K562 (cell line): ENCODE results near the gene PCBP3. TPM values are rescaled to one million over a fixed set of nuclear protein-coding genes. Genes with fewer than 3 reads are reported as not detected.

Experiments
- ATAC-seq: fragments of 200-7000 bp; cut with Tn5 transposase; 3 replicates; pipeline ENCODE4 v1.9.1; 2020; ENCODE audit warnings: moderate library complexity
- BruUV-seq: library from RNA; stranded (reverse); fragments of 400-500 nt; replicated peaks from 2 replicates; lab custom pipeline; 2021; lab: Mats Ljungman, UMichigan
- CTCF ChIA-PET: fragments of 300-600 bp; formaldehyde crosslinking; extraction: SDS; loops from one replicate; lab custom pipeline; 2021; ENCODE audit warnings: low intra/inter-chr PET ratio; lab: Yijun Ruan, JAX
- POLR2A ChIA-PET: fragments of 300-600, 350-650 bp; sonication (Branson Sonifier 250); formaldehyde crosslinking; extraction: SDS; loops from one replicate; lab custom pipeline; 2021; ENCODE audit warnings: antibody characterized with exemption, inconsistent platforms; lab: Yijun Ruan, JAX
- DNase-seq, 4 experiments: peaks; one replicate each; pipeline versions ENCODE4 v3.0.0 to v3.0.0-alpha.2; 2011 to 2018; ENCODE audit warnings: low spot score in 3 of 4, mixed read lengths in 3 of 4; ENCODE audit errors: extremely low read depth in 1 of 4
- FAIRE-seq: peaks from 2 replicates; lab custom pipeline; 2011; peaks lifted over from hg19 to GRCh38; lab: Jason Lieb, UNC
- H2AFZ ChIP-seq: 2 replicates; pipeline ENCODE4 v1.6.0; 2011; ENCODE audit warnings: low read depth, low read length, control low read depth, inconsistent platforms
- H3K27ac ChIP-seq: fragments of 200-600 bp; 3 replicates; pipeline ENCODE4 v1.8.0; 2011; ENCODE audit warnings: low read depth, mild to moderate bottlenecking, control low read depth, inconsistent platforms, low read length, moderate library complexity, mixed read lengths; ENCODE audit errors: extremely low read depth
- H3K27me3 ChIP-seq, 2 experiments: fragments of 300-600 bp in 1 of 2; 2 replicates in 1 of 2; 3 replicates in 1 of 2; pipeline versions ENCODE4 v1.6.0 to v1.8.0; 2011; ENCODE audit warnings: inconsistent platforms in 2 of 2, low read length in 2 of 2, mild to moderate bottlenecking in 1 of 2, mixed read lengths in 1 of 2, moderate library complexity in 1 of 2; ENCODE audit not compliant: control insufficient read depth in 2 of 2, insufficient read depth in 2 of 2
- H3K36me3 ChIP-seq: fragments of 300-600 bp; 3 replicates; pipeline ENCODE4 v1.8.0; 2011; ENCODE audit warnings: mild to moderate bottlenecking, low read length, inconsistent platforms; ENCODE audit not compliant: control insufficient read depth, insufficient read depth
- H3K4me1 ChIP-seq, 2 experiments: fragments of 200-600 bp in 1 of 2; replicated peaks in 1 of 2; 2 replicates in 1 of 2; 3 replicates in 1 of 2; pipeline versions ENCODE4 v1.5.1 to v1.8.0; 2011; ENCODE audit warnings: inconsistent platforms in 2 of 2, low read length in 2 of 2, mild to moderate bottlenecking in 1 of 2, mixed read lengths in 1 of 2, moderate library complexity in 1 of 2; ENCODE audit not compliant: control insufficient read depth in 2 of 2, insufficient read depth in 2 of 2
- H3K4me2 ChIP-seq: 2 replicates; pipeline ENCODE4 v1.6.1; 2011; ENCODE audit warnings: low read length, control low read depth, inconsistent platforms, mixed read lengths; ENCODE audit not compliant: insufficient read depth
- H3K4me3 ChIP-seq: fragments of 200-600 bp; sonication (generic), shearing (Covaris generic); 2 replicates; pipeline ENCODE4 v1.5.1; 2016; ENCODE audit warnings: control low read depth, inconsistent platforms
- H3K79me2 ChIP-seq: fragments of 200-600 bp; 3 replicates; pipeline ENCODE4 v1.8.0; 2011; ENCODE audit warnings: low read length, inconsistent platforms; ENCODE audit not compliant: control insufficient read depth, insufficient read depth
- H3K9ac ChIP-seq, 2 experiments: 2 replicates each; pipeline versions ENCODE4 v1.6.0 to v1.6.1; 2011; ENCODE audit warnings: low read depth in 2 of 2, low read length in 2 of 2, control low read depth in 1 of 2, inconsistent platforms in 1 of 2, mild to moderate bottlenecking in 1 of 2, mixed read lengths in 1 of 2; ENCODE audit not compliant: insufficient read depth in 1 of 2
- H3K9me1 ChIP-seq: one replicate; pipeline ENCODE4 v1.6.0; 2011; ENCODE audit warnings: inconsistent platforms, mild to moderate bottlenecking, low read length, moderate library complexity; ENCODE audit not compliant: control insufficient read depth, insufficient read depth
- H3K9me3 ChIP-seq: replicated peaks from 2 replicates; pipeline ENCODE4 v1.5.1; 2011; ENCODE audit warnings: low read depth, low read length, inconsistent platforms; ENCODE audit not compliant: control insufficient read depth, insufficient read depth
- H4K20me1 ChIP-seq: replicated peaks from 2 replicates; pipeline ENCODE4 v1.6.1; 2011; ENCODE audit warnings: low read length, inconsistent platforms, mixed read lengths; ENCODE audit not compliant: control insufficient read depth, insufficient read depth
- ATF7 ChIP-seq: fragments of 450-650 bp; IDR thresholded peaks from 2 replicates; pipeline ENCODE4 v1.7.1; 2014; ENCODE audit warnings: mild to moderate bottlenecking, moderate library complexity
- C11orf30 ChIP-seq: fragments of 450-650 bp; IDR thresholded peaks from 2 replicates; pipeline ENCODE4 v1.6.1; 2016; ENCODE audit warnings: low read depth, mild to moderate bottlenecking
- EGR1 ChIP-seq: fragments of 450-650 bp; conservative IDR thresholded peaks from 2 replicates; pipeline ENCODE4 v1.6.1; 2017; ENCODE audit warnings: mild to moderate bottlenecking
- IRF1 ChIP-seq: sonication (generic); formaldehyde crosslinking; IDR thresholded peaks from 2 replicates; pipeline ENCODE4 v1.8.0; 2022; ENCODE audit warnings: missing genetic modification reagents, mild to moderate bottlenecking, borderline replicate concordance
- KDM5B ChIP-seq: fragments of 200-600 bp; sonication (generic); IDR thresholded peaks from 2 replicates; pipeline ENCODE4 v1.6.1; 2012; ENCODE audit warnings: low read depth, mild to moderate bottlenecking, moderate library complexity, low read length, control low read depth, inconsistent platforms; ENCODE audit not compliant: insufficient replicate concordance
- NELFE ChIP-seq: IDR thresholded peaks from 2 replicates; pipeline ENCODE4 v1.6.1; 2011; ENCODE audit warnings: mild to moderate bottlenecking; ENCODE audit not compliant: insufficient read depth, insufficient read length
- RCOR1 ChIP-seq, 2 experiments: IDR thresholded peaks; 2 replicates each; pipeline ENCODE4 v1.6.1; 2012; ENCODE audit warnings: low read depth in 2 of 2, low read length in 2 of 2, borderline replicate concordance in 1 of 2, improper control_type of control experiment in 1 of 2
- RHOXF2B ChIP-seq: fragments of 250-450 bp; sonication (Bioruptor Pico); conservative IDR thresholded peaks from 2 replicates; pipeline ENCODE4 v1.5.1; 2021
- SETDB1 ChIP-seq: IDR thresholded peaks from one replicate; pipeline ENCODE4 v1.6.1; 2012; ENCODE audit warnings: low read length, control low read depth, inconsistent platforms
- SIN3B ChIP-seq: fragments of 450-650 bp; IDR thresholded peaks from 2 replicates; pipeline ENCODE4 v1.6.1; 2017; ENCODE audit warnings: low read depth, mild to moderate bottlenecking, moderate library complexity
- ZNF41 ChIP-seq: fragments of 250-450 bp; sonication (Bioruptor Pico); conservative IDR thresholded peaks from 2 replicates; pipeline ENCODE4 v1.4.0; 2020; ENCODE audit warnings: mild to moderate bottlenecking
- WGBS: fragments of 100-300 bp; shearing (Covaris generic); methylation state at CpG from one replicate; pipeline ENCODE4 v1.1.6; 2016; ENCODE audit warnings: low coverage, mixed read lengths; ENCODE audit not compliant: insufficient coverage; ENCODE audit errors: missing lambda C conversion rate; 5-methylcytosine and 5-hydroxymethylcytosine counted together
- in situ Hi-C: fragments of 300-500 bp; cut with MboI; formaldehyde crosslinking; loops from 4 replicates; pipeline ENCODE4 v1.15.0; 2018; ENCODE audit warnings: inconsistent platforms, mixed read lengths
- intact Hi-C: fragments of 100-400 bp; cut with micrococcal nuclease; formaldehyde crosslinking; loops from 2 replicates; pipeline ENCODE4 v1.14.2; 2022
- polyA plus RNA-seq, 8 experiments: library from polyadenylated mRNA; depleted of rRNA in 4 of 8; stranded (reverse) in 5 of 8; unstranded in 3 of 8; fragments of >200 nt; fragmentation: Nextera tagmentation in 2 of 8; fragmentation: Illumina TruSeq in 1 of 8; extraction: Ambion mirVana in 2 of 8; extraction: Trizol in 1 of 8; gene quantifications; 2 replicates each; pipeline versions ENCODE4 v1.2.1 to v1.2.3, GENCODE V29; 2011 to 2014; ENCODE audit warnings: inconsistent platforms in 1 of 8, missing spikeins in 1 of 8
- total RNA-seq, 7 experiments: library from RNA; depleted of rRNA in 6 of 7; stranded (reverse); fragments of >200 nt in 6 of 7; fragmentation: Illumina TruSeq in 2 of 7; extraction: Trizol in 2 of 7; gene quantifications; 2 replicates each; pipeline versions ENCODE4 v1.2.1 to v1.2.3, GENCODE V29; 2011 to 2021; ENCODE audit warnings: low replicate concordance in 1 of 7
- TF ChIP-seq, protein P1 (sequence below), 2 experiments: fragments of 450-650 bp; formaldehyde crosslinking in 1 of 2; IDR thresholded peaks; 2 replicates each; pipeline versions ENCODE4 v1.4.0 to v1.6.1; 2014 to 2020; ENCODE audit warnings: mild to moderate bottlenecking in 2 of 2, borderline replicate concordance in 1 of 2, low read depth in 1 of 2

Gene PCBP3
- total and polyA plus RNA-seq, 9 of the 15 experiments (the other 6 are each of a cell fraction or from before 2014, with no cell fraction given): 0.18 TPM; not detected in 8

- TF ChIP-seq IRF1 (CRISPR knock-in tag): no peak
- TF ChIP-seq RCOR1 (IDR thresholded peaks at IDR 0.05; ENCODE audit: borderline replicate concordance in 1 of 2, low read depth in 2 of 2, low read length in 2 of 2): no peak
- no peak for TF ChIP-seq NELFE
- TF ChIP-seq KDM5B: no peak
- no peak for TF ChIP-seq C11orf30
Observed at GRCh38 chr21:45817345-45817744, 173.8 kb downstream of the PCBP3 start (continued).

- ChIA-PET POLR2A (interaction anchor here (0.5 to 0.6 kb wide), 2 partner anchors 267 to 516 kb away, joined by 3 to 4 read pairs; no protein-coding TSS in a partner anchor), CTCF (interaction anchor here (0.8 to 1.6 kb wide), 3 partner anchors 262 to 526 kb away, joined by 3 read pairs; no protein-coding TSS in a partner anchor)
- Histone ChIP-seq H3K79me2 (no peaks in the 10 kb centered on the region), H3K9me3 (no peaks in the 10 kb centered on the region), H3K4me1 (peaks cover 0 to 7% of the 10 kb centered on the region in 2 experiments; a peak in 2 of 5 replicates), H3K27me3 (peaks cover 19 to 51% of the 10 kb centered on the region in 2 experiments), H2AFZ (no peak overlapping the region), H3K9me1 (no peaks in the 10 kb centered on the region), H4K20me1 (peaks cover 9% of the 10 kb centered on the region), H3K4me2 (no peak overlapping the region), H3K27ac (no peak overlapping the region), H3K36me3 (no peaks in the 10 kb centered on the region), H3K9ac (no peak overlapping the region), H3K4me3 (no peak overlapping the region)
- no peak for FAIRE-seq
- no TSS peak for BruUV-seq
- intact Hi-C loops (no loop called here), in situ Hi-C loops (loop anchor here (5.0 kb wide), 1 partner anchor 261 kb away; no protein-coding TSS in a partner anchor)
- DNase-seq: peak in 2 of 4 experiments; percentile 41 to 46
- ATAC-seq: peak; percentile 71
- 11% methylated on average over 11 of the region's 11 CpGs for WGBS
- no peak for TF ChIP-seq ATF7
- TF ChIP-seq SETDB1: no peak
- no peak for TF ChIP-seq SIN3B
- TF ChIP-seq, protein P1, sequence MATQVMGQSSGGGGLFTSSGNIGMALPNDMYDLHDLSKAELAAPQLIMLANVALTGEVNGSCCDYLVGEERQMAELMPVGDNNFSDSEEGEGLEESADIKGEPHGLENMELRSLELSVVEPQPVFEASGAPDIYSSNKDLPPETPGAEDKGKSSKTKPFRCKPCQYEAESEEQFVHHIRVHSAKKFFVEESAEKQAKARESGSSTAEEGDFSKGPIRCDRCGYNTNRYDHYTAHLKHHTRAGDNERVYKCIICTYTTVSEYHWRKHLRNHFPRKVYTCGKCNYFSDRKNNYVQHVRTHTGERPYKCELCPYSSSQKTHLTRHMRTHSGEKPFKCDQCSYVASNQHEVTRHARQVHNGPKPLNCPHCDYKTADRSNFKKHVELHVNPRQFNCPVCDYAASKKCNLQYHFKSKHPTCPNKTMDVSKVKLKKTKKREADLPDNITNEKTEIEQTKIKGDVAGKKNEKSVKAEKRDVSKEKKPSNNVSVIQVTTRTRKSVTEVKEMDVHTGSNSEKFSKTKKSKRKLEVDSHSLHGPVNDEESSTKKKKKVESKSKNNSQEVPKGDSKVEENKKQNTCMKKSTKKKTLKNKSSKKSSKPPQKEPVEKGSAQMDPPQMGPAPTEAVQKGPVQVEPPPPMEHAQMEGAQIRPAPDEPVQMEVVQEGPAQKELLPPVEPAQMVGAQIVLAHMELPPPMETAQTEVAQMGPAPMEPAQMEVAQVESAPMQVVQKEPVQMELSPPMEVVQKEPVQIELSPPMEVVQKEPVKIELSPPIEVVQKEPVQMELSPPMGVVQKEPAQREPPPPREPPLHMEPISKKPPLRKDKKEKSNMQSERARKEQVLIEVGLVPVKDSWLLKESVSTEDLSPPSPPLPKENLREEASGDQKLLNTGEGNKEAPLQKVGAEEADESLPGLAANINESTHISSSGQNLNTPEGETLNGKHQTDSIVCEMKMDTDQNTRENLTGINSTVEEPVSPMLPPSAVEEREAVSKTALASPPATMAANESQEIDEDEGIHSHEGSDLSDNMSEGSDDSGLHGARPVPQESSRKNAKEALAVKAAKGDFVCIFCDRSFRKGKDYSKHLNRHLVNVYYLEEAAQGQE (IDR thresholded peaks at IDR 0.05; ENCODE audit: borderline replicate concordance): peak; percentile 64; the same call in 1 of the 2 replicates
- TF ChIP-seq, protein P1 (CRISPR knock-in tag; IDR thresholded peaks at IDR 0.05; ENCODE audit: low read depth): no peak
- no peak for TF ChIP-seq ZNF41 (CRISPR knock-in tag)
- no peak for TF ChIP-seq EGR1
- no peak for TF ChIP-seq RHOXF2B (CRISPR knock-in tag)
Observed at GRCh38 chr21:45818276-45818903, 174.9 kb downstream of the PCBP3 start.
